Astrocyte (in vitro differentiated cells and primary cell): ENCODE results near the gene AP2S1. TPM values are rescaled to one million over a fixed set of nuclear protein-coding genes. Genes with fewer than 3 reads are reported as not detected.
"Not testable (repeated sequence)": the region's sequence is repeated elsewhere in the genome, so short reads cannot be mapped to it uniquely, and the experiment has no call there.

ENCODE experiments used
- DNase-seq: peaks from one replicate; pipeline ENCODE4 v3.0.0-alpha.2; 2010; ENCODE audit warnings: low read depth
- FAIRE-seq: peaks from 2 replicates; lab custom pipeline; 2011; peaks lifted over from hg19 to GRCh38; lab: Jason Lieb, UNC
- H2AFZ ChIP-seq: 2 replicates; pipeline ENCODE4 v1.6.0; 2012; ENCODE audit warnings: low read depth, low read length, inconsistent platforms
- H3K27ac ChIP-seq: 2 replicates; pipeline ENCODE4 v1.5.1; 2011; ENCODE audit warnings: low read depth, low read length, inconsistent platforms
- H3K27me3 ChIP-seq: 2 replicates; pipeline ENCODE4 v1.6.0; 2011; ENCODE audit warnings: low read length, inconsistent platforms; ENCODE audit not compliant: insufficient read depth
- H3K36me3 ChIP-seq: 2 replicates; pipeline ENCODE4 v1.5.1; 2011; ENCODE audit warnings: low read length, inconsistent platforms; ENCODE audit not compliant: insufficient read depth
- H3K4me1 ChIP-seq: 2 replicates; pipeline ENCODE4 v1.5.1; 2011; ENCODE audit warnings: low read length, inconsistent platforms; ENCODE audit not compliant: insufficient read depth
- H3K4me2 ChIP-seq: 2 replicates; pipeline ENCODE4 v1.6.0; 2012; ENCODE audit warnings: low read length, inconsistent platforms
- H3K4me3 ChIP-seq: 2 replicates; pipeline ENCODE4 v1.5.1; 2011; ENCODE audit warnings: low read depth, mild to moderate bottlenecking, low read length, inconsistent platforms; ENCODE audit not compliant: insufficient read depth
- H3K79me2 ChIP-seq: 2 replicates; pipeline ENCODE4 v1.6.0; 2012; ENCODE audit warnings: mild to moderate bottlenecking, low read length, inconsistent platforms; ENCODE audit not compliant: insufficient read depth
- H3K9ac ChIP-seq: 2 replicates; pipeline ENCODE4 v1.6.0; 2012; ENCODE audit warnings: mild to moderate bottlenecking, low read length, inconsistent platforms
- H3K9me3 ChIP-seq: 2 replicates; pipeline ENCODE4 v1.5.1; 2012; ENCODE audit warnings: low read depth, mild to moderate bottlenecking, low read length, inconsistent platforms; ENCODE audit not compliant: insufficient read depth
- H4K20me1 ChIP-seq: 2 replicates; pipeline ENCODE4 v1.6.0; 2012; ENCODE audit warnings: low read length, inconsistent platforms; ENCODE audit not compliant: insufficient read depth
- H3K27ac Mint-ChIP-seq: one replicate; pipeline ENCODE4 v1.8.0; 2021; ENCODE audit warnings: mild to moderate bottlenecking, mixed read lengths; ENCODE audit not compliant: unreplicated experiment
- H3K27me3 Mint-ChIP-seq: one replicate; pipeline ENCODE4 v1.8.0; 2021; ENCODE audit warnings: low read depth, mixed read lengths; ENCODE audit not compliant: unreplicated experiment
- H3K36me3 Mint-ChIP-seq: one replicate; pipeline ENCODE4 v1.8.0; 2021; ENCODE audit warnings: low read depth, mixed read lengths; ENCODE audit not compliant: unreplicated experiment
- H3K4me1 Mint-ChIP-seq: one replicate; pipeline ENCODE4 v1.8.0; 2021; ENCODE audit warnings: low read depth, mixed read lengths; ENCODE audit not compliant: unreplicated experiment
- H3K4me3 Mint-ChIP-seq: one replicate; pipeline ENCODE4 v1.8.0; 2021; ENCODE audit warnings: mild to moderate bottlenecking, moderate library complexity, mixed read lengths; ENCODE audit not compliant: unreplicated experiment
- H3K9me3 Mint-ChIP-seq: one replicate; pipeline ENCODE4 v1.8.0; 2021; ENCODE audit warnings: mild to moderate bottlenecking, mixed read lengths; ENCODE audit not compliant: unreplicated experiment
- EZH2 ChIP-seq: IDR thresholded peaks from 2 replicates; pipeline ENCODE4 v1.6.1; 2012; ENCODE audit warnings: mild to moderate bottlenecking, low read length, inconsistent platforms; ENCODE audit not compliant: insufficient read depth
- total RNA-seq: library from RNA; stranded (reverse); gene quantifications from 2 replicates; pipeline ENCODE4 v1.2.1, GENCODE V29; 2021
- TF ChIP-seq, protein P1 (sequence below): IDR thresholded peaks from 2 replicates; pipeline ENCODE4 v1.5.1; 2011; ENCODE audit warnings: low read depth, mild to moderate bottlenecking, inconsistent platforms, low read length, moderate library complexity; ENCODE audit not compliant: insufficient read depth

Gene AP2S1
- total RNA-seq, 1 donor from 2014 or later = 278 TPM

DNA sequence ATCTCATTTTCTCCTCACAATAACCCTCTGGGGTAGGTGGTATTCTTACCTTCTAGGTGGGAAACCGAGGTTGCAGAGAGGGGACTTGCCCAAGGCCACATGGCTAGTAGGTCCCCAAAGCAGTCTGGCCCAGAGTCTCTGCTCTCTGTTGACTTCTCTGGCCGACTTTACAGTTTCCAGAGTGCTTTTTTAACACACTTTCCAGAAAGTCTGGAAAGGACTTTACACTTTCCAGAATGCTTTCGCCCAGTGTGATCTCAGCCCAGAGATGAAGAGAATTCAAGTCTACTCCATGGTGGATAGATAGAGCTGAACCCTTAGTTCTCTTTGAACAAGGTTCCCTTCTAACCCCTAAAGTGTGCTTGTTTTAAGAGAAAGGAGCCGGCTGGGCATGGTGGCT lies 22.3 kb upstream of the AP2S1 start:
- H3K9me3 ChIP-seq = no peaks in the 10 kb centered on the region
- H3K27ac ChIP-seq = no peak overlapping the region
- H3K9ac ChIP-seq = no peak overlapping the region
- H3K4me3 ChIP-seq = no peak overlapping the region
- Mint-ChIP-seq H3K27ac (no peak overlapping the region), H3K27me3 (no peaks in the 10 kb centered on the region), H3K36me3 (peaks cover 2% of the 10 kb centered on the region), H3K4me3 (no peak overlapping the region), H3K4me1 (peaks cover 10% of the 10 kb centered on the region), H3K9me3 (no peaks in the 10 kb centered on the region)
- no peaks in the 10 kb centered on the region for H3K27me3 ChIP-seq
- H3K4me1 ChIP-seq = peaks cover 6% of the 10 kb centered on the region
- H4K20me1 ChIP-seq = peaks cover 25% of the 10 kb centered on the region
- FAIRE-seq = no peak
- TF ChIP-seq EZH2 = no peak
- no peak for DNase-seq
- H3K4me2 ChIP-seq = no peak overlapping the region
- peaks cover 84% of the 10 kb centered on the region for H3K79me2 ChIP-seq
- no peaks in the 10 kb centered on the region for H3K36me3 ChIP-seq
- no peak overlapping the region for H2AFZ ChIP-seq

DNA sequence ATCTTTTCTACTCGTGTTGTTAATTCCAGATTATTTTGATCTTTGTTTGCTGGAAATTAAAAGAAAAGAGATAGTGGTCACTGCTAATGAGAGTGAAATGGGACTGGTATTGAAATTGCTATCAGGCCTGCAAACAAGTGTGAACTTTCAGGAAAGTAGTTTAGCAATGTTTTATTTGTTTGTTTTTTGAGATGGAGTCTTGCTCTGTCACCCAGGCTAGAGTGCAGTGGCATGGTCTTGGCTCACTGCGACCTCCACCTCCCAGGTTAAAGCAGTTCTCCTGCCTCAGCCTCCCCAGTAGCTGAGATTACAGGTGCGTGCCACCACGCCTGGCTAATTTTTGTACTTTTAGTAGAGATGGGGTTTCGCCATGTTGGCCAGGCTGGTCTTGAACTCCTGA lies 20.5 kb upstream of the AP2S1 start:
- not testable (repeated sequence) for H3K9me3 ChIP-seq, H2AFZ ChIP-seq, FAIRE-seq, H3K4me2 ChIP-seq, H3K27me3 ChIP-seq, H3K27ac Mint-ChIP-seq, H3K4me3 Mint-ChIP-seq, H3K9me3 Mint-ChIP-seq, H3K4me3 ChIP-seq, H3K36me3 Mint-ChIP-seq, H3K27me3 Mint-ChIP-seq, H3K27ac ChIP-seq, H3K9ac ChIP-seq, H3K36me3 ChIP-seq, DNase-seq
- H3K4me1 ChIP-seq = peaks cover 18% of the 10 kb centered on the region
- H3K4me1 Mint-ChIP-seq = peaks cover 23% of the 10 kb centered on the region
- peaks cover 85% of the 10 kb centered on the region for H3K79me2 ChIP-seq
- H4K20me1 ChIP-seq = peaks cover 42% of the 10 kb centered on the region

DNA sequence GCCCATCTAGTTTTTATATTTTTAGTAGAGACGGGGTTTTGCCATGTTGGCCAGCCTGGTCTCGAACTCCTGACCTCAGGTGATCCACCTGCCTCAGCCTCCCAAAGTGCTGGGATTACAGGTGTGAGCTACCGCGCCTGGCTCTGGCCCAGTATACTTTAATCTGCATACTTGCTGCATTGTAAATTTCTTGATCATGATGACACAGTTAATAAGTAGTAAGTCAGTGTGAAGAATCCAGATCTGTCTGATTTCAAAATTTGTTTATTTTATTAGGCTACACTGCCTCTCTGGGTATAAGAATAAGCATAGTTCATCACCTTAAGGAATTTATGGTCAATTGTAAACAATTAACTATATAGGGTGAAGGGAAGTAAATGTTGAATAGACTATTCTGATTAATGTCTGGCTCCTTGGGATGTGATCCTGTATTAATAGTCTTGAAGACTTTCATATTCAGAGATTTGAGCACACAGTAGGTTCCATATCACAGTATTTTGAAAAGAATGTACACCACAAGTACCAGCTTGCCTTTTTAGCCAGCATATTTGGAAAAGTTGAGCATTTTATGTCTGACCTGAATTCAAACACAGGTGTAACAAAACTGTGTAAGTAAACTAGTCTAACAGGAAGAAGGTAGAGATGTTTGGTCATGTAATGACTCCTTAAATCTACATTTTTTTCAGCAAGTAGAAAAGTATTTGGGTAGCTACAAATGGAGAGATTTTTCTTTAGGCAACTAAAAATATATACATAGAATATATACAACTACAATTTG lies 17.6 kb upstream of the AP2S1 start:
- no peak for DNase-seq
- no peak overlapping the region for H3K4me2 ChIP-seq
- FAIRE-seq = no peak

More for the DNA sequence above, 17.6 kb upstream of the AP2S1 start:
- Histone ChIP-seq H3K4me1 (peaks cover 28% of the 10 kb centered on the region), H3K9me3 (no peaks in the 10 kb centered on the region), H3K4me3 (no peak overlapping the region), H3K27me3 (no peaks in the 10 kb centered on the region), H3K27ac (no peak overlapping the region), H3K79me2 (peaks cover 97% of the 10 kb centered on the region), H3K9ac (no peak overlapping the region), H2AFZ (no peak overlapping the region), H4K20me1 (peaks cover 69% of the 10 kb centered on the region), H3K36me3 (no peaks in the 10 kb centered on the region)
- Mint-ChIP-seq H3K9me3 (no peaks in the 10 kb centered on the region), H3K4me1 (peaks cover 25% of the 10 kb centered on the region), H3K36me3 (no peaks in the 10 kb centered on the region), H3K27me3 (no peaks in the 10 kb centered on the region), H3K4me3 (no peak overlapping the region), H3K27ac (no peak overlapping the region)
- TF ChIP-seq, protein P1, sequence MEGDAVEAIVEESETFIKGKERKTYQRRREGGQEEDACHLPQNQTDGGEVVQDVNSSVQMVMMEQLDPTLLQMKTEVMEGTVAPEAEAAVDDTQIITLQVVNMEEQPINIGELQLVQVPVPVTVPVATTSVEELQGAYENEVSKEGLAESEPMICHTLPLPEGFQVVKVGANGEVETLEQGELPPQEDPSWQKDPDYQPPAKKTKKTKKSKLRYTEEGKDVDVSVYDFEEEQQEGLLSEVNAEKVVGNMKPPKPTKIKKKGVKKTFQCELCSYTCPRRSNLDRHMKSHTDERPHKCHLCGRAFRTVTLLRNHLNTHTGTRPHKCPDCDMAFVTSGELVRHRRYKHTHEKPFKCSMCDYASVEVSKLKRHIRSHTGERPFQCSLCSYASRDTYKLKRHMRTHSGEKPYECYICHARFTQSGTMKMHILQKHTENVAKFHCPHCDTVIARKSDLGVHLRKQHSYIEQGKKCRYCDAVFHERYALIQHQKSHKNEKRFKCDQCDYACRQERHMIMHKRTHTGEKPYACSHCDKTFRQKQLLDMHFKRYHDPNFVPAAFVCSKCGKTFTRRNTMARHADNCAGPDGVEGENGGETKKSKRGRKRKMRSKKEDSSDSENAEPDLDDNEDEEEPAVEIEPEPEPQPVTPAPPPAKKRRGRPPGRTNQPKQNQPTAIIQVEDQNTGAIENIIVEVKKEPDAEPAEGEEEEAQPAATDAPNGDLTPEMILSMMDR = no peak
- TF ChIP-seq EZH2 = no peak
